GM12801 (cell line): ENCODE data around the gene CACNG5.

ENCODE experiments used
- CTCF ChIP-seq: IDR thresholded peaks from one replicate; pipeline ENCODE4 v1.5.1; 2011; ENCODE audit warnings: control low read depth; ENCODE audit not compliant: insufficient read length; ENCODE audit errors: extremely low read depth

Gene CACNG5

GRCh38 chr17:66865151-66865550, 30.2 kb downstream of the CACNG5 start:
- TF ChIP-seq CTCF = no peak

GRCh38 chr17:66873962-66874361, 39.0 kb downstream of the CACNG5 start:
- TF ChIP-seq CTCF = no peak

GRCh38 chr17:66884931-66885330, 50.0 kb downstream of the CACNG5 start:
- no peak for TF ChIP-seq CTCF

DNA sequence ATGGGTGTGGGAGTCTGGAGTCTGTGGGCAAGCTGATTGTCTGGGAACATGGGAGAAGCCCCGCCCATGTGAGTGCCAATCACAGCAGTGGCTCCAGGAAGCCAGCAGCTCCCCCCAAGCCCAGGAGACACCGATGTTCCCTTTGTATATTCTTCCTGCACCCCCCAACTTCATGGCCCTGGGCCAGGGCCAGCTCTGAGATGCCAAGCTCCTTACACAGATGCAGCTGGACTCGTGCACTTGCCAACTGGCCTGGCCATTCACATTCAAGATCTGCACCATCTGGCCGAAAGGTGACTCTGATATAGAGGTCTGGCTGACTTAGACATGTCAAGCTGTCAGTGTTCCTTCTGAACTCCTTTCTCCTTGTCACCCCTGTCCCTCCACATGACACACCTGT, 50.5 kb downstream of the CACNG5 start:
- no peak for TF ChIP-seq CTCF

- no peak for TF ChIP-seq CTCF
Observed at GRCh38 chr17:66889480-66890230, 54.7 kb downstream of the CACNG5 start.

DNA sequence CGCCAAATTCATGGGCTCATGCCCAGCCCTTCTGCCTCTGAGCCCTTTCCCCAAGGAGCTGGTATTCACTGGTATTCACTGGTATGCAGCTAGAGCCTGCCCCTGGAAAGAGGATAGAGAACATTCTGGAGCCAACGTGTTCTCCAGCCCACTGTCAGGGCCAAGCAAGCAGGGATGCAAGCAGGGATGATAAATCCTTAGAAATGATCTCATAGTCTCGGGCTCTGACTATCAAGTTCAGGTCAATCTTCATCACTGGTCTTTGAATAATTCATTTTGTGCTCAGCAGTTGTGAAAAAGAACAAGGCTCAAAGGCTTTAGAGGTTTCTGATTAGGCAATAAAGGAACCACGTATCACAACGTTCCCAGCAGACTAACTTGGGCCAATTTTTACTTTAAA, 57.3 kb downstream of the CACNG5 start:
- TF ChIP-seq CTCF = no peak

GRCh38 chr17:66893382-66893781, 58.5 kb downstream of the CACNG5 start:
- TF ChIP-seq CTCF = no peak

GRCh38 chr17:66893863-66894262, 58.9 kb downstream of the CACNG5 start:
- no peak for TF ChIP-seq CTCF
